GM21528 (cell line): ENCODE results near the gene RBBP5.

Source experiments
- ATAC-seq: cut with Tn5 transposase; IDR thresholded peaks from one replicate; pipeline ENCODE4 v1.9.1; 2021; ENCODE audit warnings: mild to moderate bottlenecking, moderate library complexity; ENCODE audit not compliant: unreplicated experiment, low FRiP score

RBBP5 gene

DNA sequence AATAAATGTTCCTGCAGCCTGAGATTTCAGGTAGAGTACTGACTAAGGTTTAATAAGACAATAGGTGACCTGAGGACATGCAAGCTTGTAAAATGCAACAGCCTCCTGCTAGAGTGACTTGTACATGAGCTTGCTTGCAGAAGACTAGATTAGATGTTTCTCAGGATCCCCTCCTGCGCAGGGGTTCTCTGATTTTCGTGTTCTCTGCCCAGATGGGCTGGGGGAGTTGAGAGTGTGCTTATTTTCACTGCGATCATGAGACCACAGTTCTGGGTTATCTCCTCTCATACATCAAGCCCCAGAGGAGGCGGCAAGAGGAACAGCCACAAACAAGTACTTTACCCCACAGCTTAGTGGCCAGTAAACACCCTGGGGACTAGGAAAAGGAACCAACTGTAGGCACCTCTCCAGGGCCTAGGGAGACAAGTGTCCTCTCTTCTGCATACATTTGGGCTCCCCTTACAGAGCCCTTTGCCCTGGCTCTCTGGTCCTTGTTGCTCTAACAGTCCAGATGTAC lies 45.5 kb downstream of the RBBP5 start:
- no peak for ATAC-seq

DNA sequence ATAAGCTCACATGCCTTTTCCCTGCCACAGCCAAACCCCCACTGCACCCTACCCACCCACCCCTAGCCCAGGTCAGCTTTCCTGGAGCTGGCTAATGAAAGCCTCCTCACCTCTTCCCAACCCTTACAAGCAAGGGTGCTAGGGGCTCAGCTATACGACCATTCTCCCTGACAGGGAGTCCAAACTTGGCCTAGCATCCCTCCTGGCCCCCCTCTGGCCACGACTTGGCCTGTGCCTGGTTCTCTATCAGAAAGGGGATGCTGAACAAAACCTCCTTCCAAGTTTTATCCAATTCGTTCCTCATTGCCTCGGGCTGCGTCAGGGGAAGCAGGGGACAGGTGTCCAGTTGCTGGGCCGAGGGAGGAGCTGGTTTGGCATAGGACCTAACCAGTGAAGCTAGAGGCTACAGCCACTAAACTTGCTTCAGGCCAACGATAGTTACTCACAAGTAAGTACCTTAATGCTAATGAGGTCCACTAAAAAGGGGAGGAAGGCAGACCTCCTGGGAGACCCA lies 46.1 kb downstream of the RBBP5 start:
- ATAC-seq = no peak

DNA sequence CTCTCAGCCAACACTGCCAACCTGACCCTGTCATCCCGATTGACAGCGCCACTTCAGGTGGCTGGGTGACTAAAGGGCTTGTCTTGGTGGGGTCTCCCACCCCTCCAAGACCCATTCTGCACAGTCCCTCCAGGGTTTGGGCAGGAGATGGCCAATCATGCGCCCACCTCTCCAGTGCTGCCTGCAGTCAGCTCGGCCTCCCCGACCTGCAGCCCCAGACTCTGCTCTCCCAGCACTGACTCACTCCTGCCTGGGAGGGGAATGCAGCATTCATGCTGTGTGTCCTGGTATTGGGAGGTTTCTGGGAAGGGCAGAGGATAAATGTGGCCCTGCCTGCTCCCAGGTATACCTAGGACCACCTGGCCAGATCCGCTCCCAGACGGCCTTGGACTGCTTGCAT lies 47.3 kb downstream of the RBBP5 start:
- no peak for ATAC-seq

DNA sequence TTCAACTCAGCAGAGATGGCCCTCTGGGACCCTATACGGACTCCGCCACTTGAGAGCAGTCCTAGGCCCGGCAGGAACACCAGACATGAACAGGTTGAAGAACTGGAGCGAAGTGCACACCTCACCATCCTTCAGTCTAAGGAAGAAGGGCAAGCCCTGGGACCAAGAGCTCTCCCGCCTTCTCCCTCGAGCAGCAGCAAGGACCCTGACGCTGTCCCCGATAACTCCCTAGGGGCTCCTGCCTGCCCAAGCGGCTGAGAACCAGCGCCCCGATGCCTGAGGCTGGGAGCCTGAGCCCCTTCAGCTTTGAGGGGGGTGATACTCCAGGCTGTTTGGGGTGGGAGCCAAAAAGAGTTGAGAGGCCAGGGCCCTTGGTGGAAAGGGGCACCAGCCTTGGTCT lies 47.7 kb downstream of the RBBP5 start:
- ATAC-seq = no peak

GRCh38 chr1:205073511-205073910 lies 48.3 kb downstream of the RBBP5 start:
- no peak for ATAC-seq

GRCh38 chr1:205072881-205073280 lies 48.9 kb downstream of the RBBP5 start:
- ATAC-seq = no peak

- ATAC-seq = no peak
Observed at GRCh38 chr1:205072286-205072685, 49.5 kb downstream of the RBBP5 start.

DNA sequence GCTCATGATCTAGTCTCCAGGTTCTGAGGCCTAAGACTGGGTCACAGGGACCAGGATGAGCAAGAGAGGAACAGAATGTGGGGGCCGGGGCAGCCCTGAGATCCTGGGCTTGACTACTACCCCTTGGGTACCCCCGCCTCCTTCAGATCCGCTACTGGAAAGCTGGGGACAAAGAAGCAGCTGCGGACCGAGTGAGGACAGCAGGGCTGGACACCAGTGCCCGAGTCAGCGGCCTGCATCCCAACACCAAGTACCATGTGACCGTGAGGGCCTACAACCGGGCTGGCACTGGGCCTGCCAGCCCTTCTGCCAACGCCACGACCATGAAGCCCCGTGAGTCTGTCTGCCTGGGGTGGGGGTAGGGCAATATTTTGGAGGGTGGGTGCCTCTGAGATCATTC lies 50.0 kb downstream of the RBBP5 start:
- no peak for ATAC-seq

DNA sequence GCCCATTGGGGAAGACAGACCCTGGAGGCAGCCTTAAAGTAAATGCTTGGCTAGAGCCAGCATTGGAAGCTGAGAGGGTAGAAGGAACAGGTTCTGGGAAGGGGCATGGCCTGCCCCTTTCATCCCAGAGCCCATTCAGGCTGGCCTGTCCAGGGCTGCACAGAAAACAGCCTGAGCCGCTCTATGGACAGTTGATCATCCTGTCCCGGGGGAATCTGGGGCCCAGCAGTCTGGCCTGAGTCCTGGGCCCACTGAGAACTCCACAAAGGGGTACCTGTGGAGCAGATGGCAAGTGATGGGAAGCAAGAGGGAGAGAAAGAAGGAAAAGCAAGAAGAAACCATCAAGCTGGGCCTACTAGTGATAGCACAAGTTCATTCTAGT lies 50.8 kb downstream of the RBBP5 start:
- no peak for ATAC-seq

DNA sequence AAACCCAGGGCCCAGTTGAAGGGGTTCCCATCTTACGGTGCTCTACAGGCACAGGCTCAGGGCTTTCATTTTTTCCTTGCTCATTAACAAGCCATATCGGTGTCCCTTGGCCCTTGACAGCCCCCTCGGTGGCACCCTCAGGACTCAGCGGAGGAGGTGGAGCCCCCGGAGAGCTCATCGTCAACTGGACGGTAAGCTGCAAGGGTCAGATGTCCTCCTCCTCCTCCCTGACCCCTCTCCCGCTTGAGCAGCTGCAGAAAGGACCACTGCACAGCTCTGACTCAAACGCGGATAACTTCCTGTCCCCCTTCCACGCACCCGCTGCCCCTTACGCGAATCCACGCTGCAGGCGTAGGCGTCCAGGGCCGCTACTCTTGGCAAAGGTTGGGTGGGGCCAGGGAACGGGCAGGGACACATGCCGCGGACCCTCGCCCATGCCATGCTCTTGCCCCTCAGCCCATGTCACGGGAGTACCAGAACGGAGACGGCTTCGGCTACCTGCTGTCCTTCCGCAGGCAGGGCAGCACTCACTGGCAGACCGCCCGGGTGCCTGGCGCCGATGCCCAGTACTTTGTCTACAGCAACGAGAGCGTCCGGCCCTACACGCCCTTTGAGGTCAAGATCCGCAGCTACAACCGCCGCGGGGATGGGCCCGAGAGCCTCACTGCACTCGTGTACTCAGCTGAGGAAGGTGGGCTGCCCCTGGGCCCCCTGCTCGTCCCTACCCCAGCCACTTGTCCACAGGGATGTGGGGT lies 52.2 kb downstream of the RBBP5 start:
- ATAC-seq = no peak

- no peak for ATAC-seq
Observed at GRCh38 chr1:205068457-205069040, 53.2 kb downstream of the RBBP5 start.

DNA sequence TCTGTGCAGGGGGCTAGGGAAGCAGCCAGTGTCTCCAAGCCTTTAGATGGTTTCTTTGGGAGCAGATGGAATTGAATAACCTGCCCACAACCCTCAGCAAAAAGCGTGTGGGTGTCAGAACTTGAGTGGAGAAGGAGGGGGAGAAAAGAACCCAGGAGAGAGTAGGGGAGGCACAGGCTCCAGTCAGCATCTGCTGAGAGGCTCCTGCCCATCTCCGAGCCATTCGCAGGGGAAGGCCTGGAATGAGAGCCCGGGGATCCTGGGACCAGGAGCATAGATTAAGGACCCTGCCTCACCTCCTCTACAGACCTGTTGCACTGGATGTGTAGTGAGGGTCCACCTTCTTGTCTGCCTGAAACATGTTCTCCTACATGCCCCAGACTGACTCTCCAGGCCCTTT lies 53.8 kb downstream of the RBBP5 start:
- no peak for ATAC-seq

DNA sequence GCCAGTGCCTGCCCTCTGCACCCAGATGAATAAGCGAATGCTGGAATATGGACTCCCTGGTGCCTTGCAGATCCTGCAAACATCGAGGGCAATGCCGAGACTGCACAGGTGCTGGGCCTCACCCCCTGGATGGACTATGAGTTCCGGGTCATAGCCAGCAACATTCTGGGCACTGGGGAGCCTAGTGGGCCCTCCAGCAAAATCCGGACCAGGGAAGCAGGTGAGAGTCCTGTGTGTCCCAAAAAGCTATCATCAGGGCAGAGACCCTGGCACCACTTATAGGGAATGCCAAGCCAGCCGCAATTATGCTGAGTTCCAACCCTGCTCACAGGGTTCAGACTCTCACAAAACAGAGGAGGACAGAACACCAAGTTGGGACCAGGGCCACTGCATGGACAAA lies 54.7 kb downstream of the RBBP5 start:
- no peak for ATAC-seq

DNA sequence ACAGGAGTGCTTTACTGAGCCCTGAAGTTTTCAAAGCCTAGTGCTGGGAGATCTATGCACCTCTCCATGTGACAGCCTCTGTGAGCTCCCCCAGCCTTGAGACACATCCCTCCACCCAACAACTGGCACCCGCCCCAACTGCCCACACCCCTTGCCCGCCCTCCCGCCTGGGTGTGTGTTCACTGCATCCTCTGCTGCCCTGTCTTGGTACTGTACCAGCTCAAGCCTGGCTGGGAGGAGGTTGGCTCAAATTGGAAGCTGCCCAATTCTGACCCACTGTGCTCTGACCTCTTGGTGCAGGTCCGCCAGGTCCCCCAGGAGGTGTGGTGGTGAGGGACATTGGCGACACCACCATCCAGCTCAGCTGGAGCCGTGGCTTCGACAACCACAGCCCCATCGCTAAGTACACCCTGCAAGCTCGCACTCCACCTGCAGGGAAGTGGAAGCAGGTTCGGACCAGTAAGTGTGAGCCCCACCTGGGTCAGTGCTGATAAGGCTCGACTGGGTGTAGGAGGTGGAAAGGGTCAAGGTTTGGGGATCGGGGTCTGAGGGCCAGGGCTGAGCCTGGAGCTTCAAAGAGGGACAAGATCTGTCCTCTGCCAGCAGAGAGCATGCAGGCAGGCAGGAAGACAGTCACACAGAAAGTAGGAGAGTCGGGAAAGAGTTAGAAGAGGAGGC lies 55.5 kb downstream of the RBBP5 start:
- no peak for ATAC-seq

DNA sequence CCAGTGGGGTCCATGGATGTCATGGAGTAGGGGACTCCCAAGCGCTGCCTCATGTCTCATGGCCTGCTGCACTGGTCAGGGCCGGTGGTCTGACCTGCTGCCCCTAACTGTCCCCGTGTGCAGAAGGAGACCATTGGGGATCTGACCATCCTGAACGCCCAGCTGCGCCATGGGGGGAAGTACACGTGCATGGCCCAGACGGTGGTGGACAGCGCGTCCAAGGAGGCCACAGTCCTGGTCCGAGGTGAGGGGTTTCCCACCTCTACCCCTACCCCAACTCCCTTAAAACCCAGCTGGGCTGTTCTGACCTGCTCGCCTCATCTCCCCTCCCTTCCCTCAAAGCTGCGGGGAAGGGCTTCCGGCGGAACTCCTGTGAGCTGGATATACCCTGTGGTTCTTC lies 56.1 kb downstream of the RBBP5 start:
- ATAC-seq = no peak

DNA sequence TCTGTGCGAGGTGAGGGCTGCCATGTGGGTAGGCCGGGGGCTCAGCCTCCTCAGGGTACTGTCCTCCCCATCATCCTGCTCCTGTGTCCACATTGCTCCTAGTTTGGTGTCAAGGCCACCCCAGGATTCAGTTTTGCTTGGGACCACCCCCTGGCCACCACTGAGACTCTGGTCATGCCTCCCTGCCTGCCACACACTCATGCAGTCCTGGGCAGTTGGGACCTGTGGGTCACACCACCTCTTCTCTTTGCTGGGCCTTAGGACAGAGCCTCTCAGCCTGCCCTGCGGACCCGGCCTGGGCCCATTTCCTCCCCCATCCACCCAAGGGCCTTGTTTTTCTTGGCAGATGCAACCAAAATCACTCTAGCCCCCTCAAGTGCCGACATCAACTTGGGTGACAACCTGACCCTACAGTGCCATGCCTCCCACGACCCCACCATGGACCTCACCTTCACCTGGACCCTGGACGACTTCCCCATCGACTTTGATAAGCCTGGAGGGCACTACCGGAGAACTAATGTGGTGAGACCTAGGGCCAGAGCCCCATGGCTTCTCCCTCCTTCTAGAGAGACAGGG lies 56.9 kb downstream of the RBBP5 start:
- ATAC-seq = no peak

DNA sequence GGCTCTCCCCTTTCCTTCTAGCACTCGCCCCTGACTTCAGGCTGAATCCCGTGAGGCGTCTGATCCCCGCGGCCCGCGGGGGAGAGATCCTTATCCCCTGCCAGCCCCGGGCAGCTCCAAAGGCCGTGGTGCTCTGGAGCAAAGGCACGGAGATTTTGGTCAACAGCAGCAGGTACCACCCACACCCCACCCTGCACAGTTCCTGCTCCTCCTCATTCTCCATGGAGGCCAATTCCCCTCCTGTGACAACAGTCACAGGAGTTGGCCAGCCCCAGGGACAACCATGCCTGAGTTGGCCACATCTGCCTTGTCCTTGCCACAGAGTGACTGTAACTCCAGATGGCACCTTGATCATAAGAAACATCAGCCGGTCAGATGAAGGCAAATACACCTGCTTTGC lies 57.5 kb downstream of the RBBP5 start:
- ATAC-seq = no peak

GRCh38 chr1:205062895-205063294 lies 58.9 kb downstream of the RBBP5 start:
- ATAC-seq = no peak

GRCh38 chr1:205062319-205062718 lies 59.5 kb downstream of the RBBP5 start:
- no peak for ATAC-seq

GRCh38 chr1:205061665-205062069 lies 60.1 kb downstream of the RBBP5 start:
- no peak for ATAC-seq

DNA sequence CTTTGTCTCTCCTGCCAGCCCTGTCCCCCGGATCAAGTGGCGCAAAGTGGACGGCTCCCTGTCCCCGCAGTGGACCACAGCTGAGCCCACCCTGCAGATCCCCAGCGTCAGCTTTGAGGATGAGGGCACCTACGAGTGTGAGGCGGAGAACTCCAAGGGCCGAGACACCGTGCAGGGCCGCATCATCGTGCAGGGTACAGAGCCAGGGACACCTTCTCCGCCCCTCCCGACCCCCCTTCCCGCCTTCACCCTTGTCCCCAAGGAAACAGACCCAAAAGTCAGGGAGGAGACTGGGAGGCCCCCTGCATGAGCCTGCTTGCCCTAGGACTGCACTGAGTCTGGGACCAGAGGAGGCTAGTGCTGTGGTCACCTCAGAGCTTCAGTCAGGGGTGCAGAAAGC lies 60.6 kb downstream of the RBBP5 start:
- no peak for ATAC-seq
